AG09309 (cell line): ENCODE measurements around the gene ZBED5.
"Not testable (repeated sequence)": the region's sequence is repeated elsewhere in the genome, so short reads cannot be mapped to it uniquely, and the experiment has no call there.

Experiments used
- DNase-seq: peaks from one replicate; pipeline ENCODE4 v3.0.0-alpha.2; 2010; ENCODE audit warnings: low read depth
- H3K4me3 ChIP-seq: 2 replicates; pipeline ENCODE4 v1.5.1; 2011; ENCODE audit warnings: mild to moderate bottlenecking, low read depth, low read length, moderate library complexity; ENCODE audit not compliant: control insufficient read depth
- TF ChIP-seq, protein P1 (sequence below): IDR thresholded peaks from 2 replicates; pipeline ENCODE4 v1.5.1; 2011; ENCODE audit warnings: mild to moderate bottlenecking, low read depth, low read length, inconsistent platforms; ENCODE audit not compliant: insufficient read depth, control insufficient read depth; ENCODE audit errors: missing control alignments

The ZBED5 gene

DNA sequence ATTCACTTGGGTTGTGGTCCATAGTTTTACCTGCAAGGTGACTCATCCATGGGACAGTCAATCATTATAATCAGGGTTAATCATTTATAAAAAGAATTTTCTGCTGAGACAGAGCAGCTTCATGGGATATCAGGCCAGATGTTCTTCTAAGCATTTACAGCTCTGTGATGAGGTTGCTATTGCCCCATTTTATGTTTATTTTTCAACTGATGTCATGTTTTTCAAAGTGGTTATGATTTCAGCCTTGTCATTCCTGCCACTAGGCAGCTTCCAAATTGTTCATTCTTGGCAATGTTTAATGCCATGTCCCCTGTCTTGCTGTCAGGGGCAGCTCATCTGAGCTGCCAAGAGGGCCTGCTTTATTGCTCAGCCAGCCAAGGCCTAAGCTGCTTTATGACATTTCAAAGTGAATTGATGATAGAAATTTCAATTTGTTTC, 35.9 kb upstream of the ZBED5 start:
- no peak overlapping the region for H3K4me3 ChIP-seq
- TF ChIP-seq, protein P1, sequence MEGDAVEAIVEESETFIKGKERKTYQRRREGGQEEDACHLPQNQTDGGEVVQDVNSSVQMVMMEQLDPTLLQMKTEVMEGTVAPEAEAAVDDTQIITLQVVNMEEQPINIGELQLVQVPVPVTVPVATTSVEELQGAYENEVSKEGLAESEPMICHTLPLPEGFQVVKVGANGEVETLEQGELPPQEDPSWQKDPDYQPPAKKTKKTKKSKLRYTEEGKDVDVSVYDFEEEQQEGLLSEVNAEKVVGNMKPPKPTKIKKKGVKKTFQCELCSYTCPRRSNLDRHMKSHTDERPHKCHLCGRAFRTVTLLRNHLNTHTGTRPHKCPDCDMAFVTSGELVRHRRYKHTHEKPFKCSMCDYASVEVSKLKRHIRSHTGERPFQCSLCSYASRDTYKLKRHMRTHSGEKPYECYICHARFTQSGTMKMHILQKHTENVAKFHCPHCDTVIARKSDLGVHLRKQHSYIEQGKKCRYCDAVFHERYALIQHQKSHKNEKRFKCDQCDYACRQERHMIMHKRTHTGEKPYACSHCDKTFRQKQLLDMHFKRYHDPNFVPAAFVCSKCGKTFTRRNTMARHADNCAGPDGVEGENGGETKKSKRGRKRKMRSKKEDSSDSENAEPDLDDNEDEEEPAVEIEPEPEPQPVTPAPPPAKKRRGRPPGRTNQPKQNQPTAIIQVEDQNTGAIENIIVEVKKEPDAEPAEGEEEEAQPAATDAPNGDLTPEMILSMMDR: peak; percentile 52
- peak; percentile 55 for DNase-seq

- DNase-seq: no peak
- TF ChIP-seq, protein P1: no peak
- H3K4me3 ChIP-seq: no peak overlapping the region
Measured at GRCh38 chr11:10892250-10892649, 34.4 kb upstream of the ZBED5 start.

DNA sequence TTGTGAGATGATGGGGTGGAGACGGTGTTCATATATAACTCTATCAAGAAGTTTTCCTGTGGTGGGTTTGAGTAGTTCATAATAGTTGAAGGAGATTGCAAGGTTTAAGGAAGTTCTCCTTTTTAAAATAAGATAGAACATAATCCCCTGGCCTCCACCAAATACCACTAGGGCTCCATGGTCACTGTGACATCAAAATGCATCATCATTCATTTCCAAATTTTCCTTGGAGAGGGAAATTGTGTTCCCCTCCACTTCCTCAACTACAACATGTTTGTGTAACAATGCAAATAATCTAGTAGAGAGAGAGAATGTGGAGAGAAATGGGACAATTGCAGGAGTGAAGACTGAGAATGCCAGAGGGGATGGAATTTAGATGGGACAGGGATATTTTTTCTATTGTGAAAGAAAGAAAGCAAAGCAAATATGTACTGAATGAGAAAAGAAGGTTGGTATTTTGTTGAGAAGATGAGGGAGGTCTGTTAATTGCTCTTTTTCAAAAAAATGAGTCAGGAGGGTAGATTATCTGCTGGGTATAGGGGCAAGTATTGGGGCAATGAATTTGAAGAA, 33.4 kb upstream of the ZBED5 start:
- no peak for DNase-seq
- H3K4me3 ChIP-seq: no peak overlapping the region

DNA sequence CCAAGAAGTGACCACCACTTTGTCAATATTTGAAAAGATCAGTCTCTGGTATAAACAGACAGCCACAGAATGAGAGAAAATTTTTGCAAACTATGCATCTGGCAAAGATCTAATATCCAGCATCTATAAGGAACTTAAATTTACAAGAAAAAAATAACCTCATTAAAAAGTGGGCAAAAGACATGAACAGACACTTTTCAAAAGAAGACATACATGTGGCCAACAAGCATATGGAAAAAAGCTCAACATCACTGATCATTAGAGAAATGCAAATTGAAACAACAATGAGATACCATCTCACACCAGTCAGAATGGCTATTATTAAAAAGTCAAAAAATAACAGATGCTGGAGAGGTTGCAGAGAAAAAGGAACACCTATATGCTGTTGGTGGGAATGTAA, 32.2 kb upstream of the ZBED5 start:
- DNase-seq, H3K4me3 ChIP-seq: not testable (repeated sequence)

More for the DNA sequence above, 33.4 kb upstream of the ZBED5 start:
- TF ChIP-seq, protein P1: no peak

DNA sequence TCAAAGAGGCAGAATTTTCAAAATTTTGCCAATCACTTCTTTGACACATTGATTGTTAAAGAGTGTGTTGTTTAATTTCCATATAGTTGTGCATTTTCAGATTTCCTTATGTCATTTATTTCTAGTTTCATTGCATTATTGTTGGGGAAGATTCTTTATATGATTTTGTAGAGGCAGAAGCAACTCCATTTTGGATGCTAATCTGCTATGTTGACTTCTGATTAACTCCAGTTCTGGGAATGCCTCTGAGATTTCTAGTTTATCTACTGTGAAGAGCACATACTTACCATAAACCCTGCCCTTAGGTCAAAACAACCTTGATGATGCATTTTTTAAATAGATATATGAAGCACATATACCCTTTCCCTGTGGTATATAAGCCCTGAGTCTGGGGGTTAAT, 29.5 kb upstream of the ZBED5 start:
- H3K4me3 ChIP-seq: no peak overlapping the region
- TF ChIP-seq, protein P1: no peak
- no peak for DNase-seq

DNA sequence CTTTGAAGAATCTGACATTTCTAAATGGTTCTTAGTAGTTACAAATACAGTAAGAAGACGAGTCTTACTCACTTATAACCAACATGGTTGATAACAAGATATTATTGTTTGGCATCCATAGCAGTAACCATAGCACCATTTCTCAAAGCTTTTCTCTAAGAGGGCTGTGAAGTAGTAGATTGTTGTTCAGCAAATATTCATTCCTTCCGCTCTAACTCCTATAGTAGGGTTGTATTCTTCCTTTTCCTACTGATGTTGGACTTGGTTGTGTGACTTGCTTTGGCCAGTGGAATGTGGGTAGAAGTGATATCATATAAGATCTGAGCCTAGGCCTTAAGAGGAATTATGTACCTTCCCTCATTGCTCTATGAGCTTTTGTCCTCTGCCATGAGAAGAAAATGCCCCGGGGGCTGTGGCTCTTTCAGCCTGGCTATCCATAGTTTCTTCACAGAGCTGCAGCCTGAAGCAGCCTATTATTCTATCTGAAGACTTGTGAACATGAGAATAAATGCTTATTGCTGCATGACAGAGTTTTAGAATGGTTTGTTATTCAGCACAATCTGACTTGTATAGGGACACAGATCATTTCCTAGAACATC, 28.9 kb upstream of the ZBED5 start:
- TF ChIP-seq, protein P1: no peak
- H3K4me3 ChIP-seq: no peak overlapping the region
- no peak for DNase-seq

DNA sequence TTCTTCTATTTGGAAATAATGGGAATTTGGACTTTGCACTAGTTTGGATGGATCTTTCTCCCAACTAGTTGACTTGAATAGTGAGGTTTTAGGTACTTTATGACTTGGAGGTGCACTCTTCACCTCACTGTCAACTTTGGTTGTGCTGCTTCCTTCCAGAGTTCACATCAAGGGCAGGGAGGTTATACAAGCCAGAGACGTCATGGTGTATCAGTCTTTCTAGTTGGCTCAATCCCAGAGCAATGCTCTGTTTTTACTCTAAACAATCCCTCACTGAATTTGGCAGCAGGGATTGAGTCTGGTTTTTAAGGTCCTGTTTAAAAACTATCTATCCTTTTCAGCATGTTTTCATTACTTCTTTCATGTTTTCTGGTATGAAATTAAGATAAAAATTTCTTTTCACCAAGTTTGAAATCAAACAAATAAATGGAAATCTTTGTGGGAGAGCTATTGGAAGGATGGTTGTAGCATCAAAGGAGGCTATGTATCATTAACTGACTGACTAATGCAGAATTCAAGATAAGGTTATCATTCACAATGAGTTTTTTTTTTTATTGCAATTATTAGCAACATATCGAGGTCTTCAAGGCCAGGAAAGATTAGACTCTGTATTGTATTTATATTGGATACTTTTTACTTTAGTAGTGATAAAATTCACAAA, 28.0 kb upstream of the ZBED5 start:
- TF ChIP-seq, protein P1: no peak
- no peak for DNase-seq
- no peak overlapping the region for H3K4me3 ChIP-seq

- not testable (repeated sequence) for DNase-seq, H3K4me3 ChIP-seq
Measured at GRCh38 chr11:10884292-10884691, 26.4 kb upstream of the ZBED5 start.
